Panc1 (cell line): ENCODE measurements around the gene ADSS1.

Experiments used
- CTCF ChIP-seq: fragments of 450-650 bp; IDR thresholded peaks from 2 replicates; pipeline ENCODE4 v1.5.1; 2017; ENCODE audit warnings: mild to moderate bottlenecking
- POLR2AphosphoS5 ChIP-seq: IDR thresholded peaks from 2 replicates; pipeline ENCODE4 v1.6.1; 2012; ENCODE audit warnings: mild to moderate bottlenecking, low read depth, low read length, moderate library complexity
- TCF7L2 ChIP-seq: IDR thresholded peaks from 2 replicates; pipeline ENCODE4 v1.6.1; 2011; ENCODE audit warnings: mild to moderate bottlenecking, low read depth, low read length, inconsistent platforms

- no peak for TF ChIP-seq CTCF
- TF ChIP-seq POLR2AphosphoS5, result no peak
- TF ChIP-seq TCF7L2, result no peak
These were observed 37.9 kb upstream of the ADSS1 start for GRCh38 chr14:104685998-104686610.
